Measurements from ENCODE around the gene PTPRT. TPM values are rescaled to one million over a fixed set of nuclear protein-coding genes. Genes with fewer than 3 reads are reported as not detected.

The PTPRT gene
- total RNA-seq, 1 experiment from 2014 or later, result not detected

DNA sequence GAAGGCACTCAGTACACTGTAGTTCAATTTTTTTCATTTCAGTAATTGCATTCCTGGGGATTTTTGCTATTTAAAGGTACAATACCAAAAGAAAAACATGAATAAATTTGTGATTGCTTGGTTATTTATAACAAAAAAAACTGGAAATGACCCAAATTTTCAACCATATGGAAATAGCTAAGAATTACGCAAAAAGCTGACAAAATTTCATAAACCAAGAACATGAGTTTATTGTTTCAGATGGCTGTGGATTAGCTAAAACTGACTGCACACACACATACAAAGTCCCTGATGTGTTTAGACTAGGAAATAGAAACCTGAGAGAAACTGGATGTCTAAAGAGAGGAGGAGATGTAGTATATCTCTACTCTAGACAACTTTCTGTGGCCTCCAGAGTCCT lies 853.1 kb downstream of the PTPRT start:
- intact Hi-C loops (cut with micrococcal nuclease), result no loop called here
- ChIA-PET RAD21 (ENCODE audit: low non-redundant PET in 1 of 2, low total read pairs in 2 of 2, uncharacterized antibody in 2 of 2, unreplicated experiment in 2 of 2) (no interaction called here), POLR2A (no interaction called here), CTCF (no interaction called here)
- no peaks in the 10 kb centered on the region for H3K27me3 ChIP-seq (ENCODE audit: insufficient read depth, low read length)
- no peak overlapping the region for H3K9ac ChIP-seq (ENCODE audit: low read length)
- TF ChIP-seq, protein P1, sequence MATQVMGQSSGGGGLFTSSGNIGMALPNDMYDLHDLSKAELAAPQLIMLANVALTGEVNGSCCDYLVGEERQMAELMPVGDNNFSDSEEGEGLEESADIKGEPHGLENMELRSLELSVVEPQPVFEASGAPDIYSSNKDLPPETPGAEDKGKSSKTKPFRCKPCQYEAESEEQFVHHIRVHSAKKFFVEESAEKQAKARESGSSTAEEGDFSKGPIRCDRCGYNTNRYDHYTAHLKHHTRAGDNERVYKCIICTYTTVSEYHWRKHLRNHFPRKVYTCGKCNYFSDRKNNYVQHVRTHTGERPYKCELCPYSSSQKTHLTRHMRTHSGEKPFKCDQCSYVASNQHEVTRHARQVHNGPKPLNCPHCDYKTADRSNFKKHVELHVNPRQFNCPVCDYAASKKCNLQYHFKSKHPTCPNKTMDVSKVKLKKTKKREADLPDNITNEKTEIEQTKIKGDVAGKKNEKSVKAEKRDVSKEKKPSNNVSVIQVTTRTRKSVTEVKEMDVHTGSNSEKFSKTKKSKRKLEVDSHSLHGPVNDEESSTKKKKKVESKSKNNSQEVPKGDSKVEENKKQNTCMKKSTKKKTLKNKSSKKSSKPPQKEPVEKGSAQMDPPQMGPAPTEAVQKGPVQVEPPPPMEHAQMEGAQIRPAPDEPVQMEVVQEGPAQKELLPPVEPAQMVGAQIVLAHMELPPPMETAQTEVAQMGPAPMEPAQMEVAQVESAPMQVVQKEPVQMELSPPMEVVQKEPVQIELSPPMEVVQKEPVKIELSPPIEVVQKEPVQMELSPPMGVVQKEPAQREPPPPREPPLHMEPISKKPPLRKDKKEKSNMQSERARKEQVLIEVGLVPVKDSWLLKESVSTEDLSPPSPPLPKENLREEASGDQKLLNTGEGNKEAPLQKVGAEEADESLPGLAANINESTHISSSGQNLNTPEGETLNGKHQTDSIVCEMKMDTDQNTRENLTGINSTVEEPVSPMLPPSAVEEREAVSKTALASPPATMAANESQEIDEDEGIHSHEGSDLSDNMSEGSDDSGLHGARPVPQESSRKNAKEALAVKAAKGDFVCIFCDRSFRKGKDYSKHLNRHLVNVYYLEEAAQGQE (IDR thresholded peaks at IDR 0.05; ENCODE audit: low read depth), result no peak
- TF ChIP-seq FOSL1 (IDR thresholded peaks at IDR 0.05; ENCODE audit: low read depth), result no peak
- no peak for TF ChIP-seq CEBPB (IDR thresholded peaks at IDR 0.05; ENCODE audit: low read depth)
- no peak for TF ChIP-seq SRF (IDR thresholded peaks at IDR 0.05; ENCODE audit: low read depth)
- TF ChIP-seq ELF1 (IDR thresholded peaks at IDR 0.05; ENCODE audit: borderline replicate concordance, low read depth), result no peak
- no peak for TF ChIP-seq JUND (IDR thresholded peaks at IDR 0.05)
- TF ChIP-seq YY1 (IDR thresholded peaks at IDR 0.05; ENCODE audit: extremely low read depth, insufficient replicate concordance, low read depth, low read length), result no peak
- TF ChIP-seq CBX3 (IDR thresholded peaks at IDR 0.05; ENCODE audit: low read depth), result no peak
- TF ChIP-seq, protein P2, sequence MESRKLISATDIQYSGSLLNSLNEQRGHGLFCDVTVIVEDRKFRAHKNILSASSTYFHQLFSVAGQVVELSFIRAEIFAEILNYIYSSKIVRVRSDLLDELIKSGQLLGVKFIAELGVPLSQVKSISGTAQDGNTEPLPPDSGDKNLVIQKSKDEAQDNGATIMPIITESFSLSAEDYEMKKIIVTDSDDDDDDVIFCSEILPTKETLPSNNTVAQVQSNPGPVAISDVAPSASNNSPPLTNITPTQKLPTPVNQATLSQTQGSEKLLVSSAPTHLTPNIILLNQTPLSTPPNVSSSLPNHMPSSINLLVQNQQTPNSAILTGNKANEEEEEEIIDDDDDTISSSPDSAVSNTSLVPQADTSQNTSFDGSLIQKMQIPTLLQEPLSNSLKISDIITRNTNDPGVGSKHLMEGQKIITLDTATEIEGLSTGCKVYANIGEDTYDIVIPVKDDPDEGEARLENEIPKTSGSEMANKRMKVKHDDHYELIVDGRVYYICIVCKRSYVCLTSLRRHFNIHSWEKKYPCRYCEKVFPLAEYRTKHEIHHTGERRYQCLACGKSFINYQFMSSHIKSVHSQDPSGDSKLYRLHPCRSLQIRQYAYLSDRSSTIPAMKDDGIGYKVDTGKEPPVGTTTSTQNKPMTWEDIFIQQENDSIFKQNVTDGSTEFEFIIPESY (IDR thresholded peaks at IDR 0.05; ENCODE audit: extremely low read depth, insufficient replicate concordance, low read length), result no peak
- no peak for TF ChIP-seq EGR1 (IDR thresholded peaks at IDR 0.05; ENCODE audit: low read depth)
- TF ChIP-seq ZFX (IDR thresholded peaks at IDR 0.05), result no peak
- TF ChIP-seq ZNF274 (IDR thresholded peaks at IDR 0.05; ENCODE audit: low read depth, low read length), result no peak
- TF ChIP-seq, protein P3, sequence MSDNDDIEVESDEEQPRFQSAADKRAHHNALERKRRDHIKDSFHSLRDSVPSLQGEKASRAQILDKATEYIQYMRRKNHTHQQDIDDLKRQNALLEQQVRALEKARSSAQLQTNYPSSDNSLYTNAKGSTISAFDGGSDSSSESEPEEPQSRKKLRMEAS (IDR thresholded peaks at IDR 0.05), result no peak
- BruUV-seq (replicated peaks), result no TSS peak
- H3K79me2 ChIP-seq (ENCODE audit: insufficient read depth, low read length), result no peaks in the 10 kb centered on the region
- ATAC-seq (no peak), DNase-seq (ENCODE audit: low read depth, low spot score) (no peak)
- no peaks in the 10 kb centered on the region for H3K9me2 ChIP-seq (ENCODE audit: insufficient read depth)
- H3K4me3 ChIP-seq (replicated peaks in 1 of 2; ENCODE audit: low read depth in 1 of 2, low read length in 2 of 2), result no peak overlapping the region
- peaks cover 0 to 33% of the 10 kb centered on the region in 2 experiments; a peak in 2 of 4 replicates for H3K9me3 ChIP-seq (ENCODE audit: control insufficient read depth in 1 of 2, insufficient read depth in 1 of 2, low read depth in 1 of 2, low read length in 2 of 2)
- H3K4me2 ChIP-seq (ENCODE audit: low read length), result no peak overlapping the region
- no peak overlapping the region for H2AFZ ChIP-seq (ENCODE audit: low read depth, low read length, poor library complexity, severe bottlenecking)
- H3K4me1 ChIP-seq (ENCODE audit: control insufficient read depth in 1 of 2, insufficient read depth in 2 of 2, low read length in 2 of 2), result no peaks in the 10 kb centered on the region
- no peak overlapping the region for H3K27ac ChIP-seq (ENCODE audit: low read depth, low read length)
- H4K20me1 ChIP-seq (ENCODE audit: insufficient read depth), result no peaks in the 10 kb centered on the region
- no peaks in the 10 kb centered on the region for H3K36me3 ChIP-seq (ENCODE audit: control insufficient read depth in 1 of 2, insufficient read depth in 2 of 2, low read length in 2 of 2)

All from HCT116 (cell line).